Stomach (tissue), 4 donors: Measurements from ENCODE around the gene ZNF268.

Source experiments
- CTCF ChIP-seq, 7 experiments: fragments of 450-650 bp in 4 of 7; fragments of 200-600 bp in 3 of 7; sonication (generic) in 3 of 7; IDR thresholded peaks; one replicate each; pipeline ENCODE4 v1.5.1; 2016 to 2019; ENCODE audit warnings: antibody characterized with exemption in 7 of 7, control low read depth in 2 of 7, mild to moderate bottlenecking in 1 of 7
- EP300 ChIP-seq: sonication (generic); formaldehyde crosslinking; IDR thresholded peaks from one replicate; pipeline ENCODE4 v1.6.1; 2017; ENCODE audit warnings: antibody characterized with exemption
- POLR2AphosphoS5 ChIP-seq, 3 donors: sonication (generic); formaldehyde crosslinking; IDR thresholded peaks; one replicate each; pipeline ENCODE4 v1.6.1; 2016; ENCODE audit warnings: antibody characterized with exemption in 3 of 3

- TF ChIP-seq CTCF (IDR thresholded peaks at IDR 0.05) (no peak), POLR2AphosphoS5 (IDR thresholded peaks at IDR 0.05) (no peak), EP300 (no peak)
Measured at GRCh38 chr12:133256321-133256720, 75.0 kb downstream of the ZNF268 start.
